HUES64 (cell line): ENCODE measurements around the gene C2orf68. TPM values are rescaled to one million over a fixed set of nuclear protein-coding genes. Genes with fewer than 3 reads are reported as not detected.
"Not testable (repeated sequence)": the region's sequence is repeated elsewhere in the genome, so short reads cannot be mapped to it uniquely, and the experiment has no call there.

ENCODE experiments used
- H3K27ac ChIP-seq: 2 replicates; pipeline ENCODE4 v1.7.0; 2013; ENCODE audit warnings: low read depth, low read length, inconsistent platforms
- H3K27me3 ChIP-seq: 2 replicates; pipeline ENCODE4 v1.6.1; 2013; ENCODE audit warnings: mild to moderate bottlenecking, low read length; ENCODE audit not compliant: insufficient read depth
- H3K36me3 ChIP-seq: 2 replicates; pipeline ENCODE4 v1.6.1; 2013; ENCODE audit warnings: mild to moderate bottlenecking, low read length; ENCODE audit not compliant: insufficient read depth
- H3K4me1 ChIP-seq: 2 replicates; pipeline ENCODE4 v1.6.1; 2013; ENCODE audit warnings: mild to moderate bottlenecking, low read length, moderate library complexity; ENCODE audit not compliant: insufficient read depth
- H3K4me3 ChIP-seq: 2 replicates; pipeline ENCODE4 v1.5.1; 2013; ENCODE audit warnings: mild to moderate bottlenecking, low read length, moderate library complexity
- H3K9ac ChIP-seq: 2 replicates; pipeline ENCODE4 v1.6.1; 2013; ENCODE audit warnings: mild to moderate bottlenecking, low read depth, low read length
- H3K9me3 ChIP-seq: 2 replicates; pipeline ENCODE4 v1.6.1; 2013; ENCODE audit warnings: low read depth, low read length; ENCODE audit not compliant: insufficient read depth
- WGBS: fragments of 150-250, 120-280 bp; methylation state at CpG from one replicate; pipeline ENCODE4 v1.1.7; 2013; ENCODE audit warnings: missing lambda C conversion rate; 5-methylcytosine and 5-hydroxymethylcytosine counted together
- polyA plus RNA-seq, 2 experiments: library from polyadenylated mRNA; stranded (reverse); fragments of 50-300 nt; gene quantifications; one replicate each; pipeline ENCODE4 v1.2.3, GENCODE V29; 2013

C2orf68 gene
- polyA plus RNA-seq (2013, experiment 1 of 2), result 32.0 TPM
- 38.9 TPM for polyA plus RNA-seq (2013, experiment 2 of 2)

DNA sequence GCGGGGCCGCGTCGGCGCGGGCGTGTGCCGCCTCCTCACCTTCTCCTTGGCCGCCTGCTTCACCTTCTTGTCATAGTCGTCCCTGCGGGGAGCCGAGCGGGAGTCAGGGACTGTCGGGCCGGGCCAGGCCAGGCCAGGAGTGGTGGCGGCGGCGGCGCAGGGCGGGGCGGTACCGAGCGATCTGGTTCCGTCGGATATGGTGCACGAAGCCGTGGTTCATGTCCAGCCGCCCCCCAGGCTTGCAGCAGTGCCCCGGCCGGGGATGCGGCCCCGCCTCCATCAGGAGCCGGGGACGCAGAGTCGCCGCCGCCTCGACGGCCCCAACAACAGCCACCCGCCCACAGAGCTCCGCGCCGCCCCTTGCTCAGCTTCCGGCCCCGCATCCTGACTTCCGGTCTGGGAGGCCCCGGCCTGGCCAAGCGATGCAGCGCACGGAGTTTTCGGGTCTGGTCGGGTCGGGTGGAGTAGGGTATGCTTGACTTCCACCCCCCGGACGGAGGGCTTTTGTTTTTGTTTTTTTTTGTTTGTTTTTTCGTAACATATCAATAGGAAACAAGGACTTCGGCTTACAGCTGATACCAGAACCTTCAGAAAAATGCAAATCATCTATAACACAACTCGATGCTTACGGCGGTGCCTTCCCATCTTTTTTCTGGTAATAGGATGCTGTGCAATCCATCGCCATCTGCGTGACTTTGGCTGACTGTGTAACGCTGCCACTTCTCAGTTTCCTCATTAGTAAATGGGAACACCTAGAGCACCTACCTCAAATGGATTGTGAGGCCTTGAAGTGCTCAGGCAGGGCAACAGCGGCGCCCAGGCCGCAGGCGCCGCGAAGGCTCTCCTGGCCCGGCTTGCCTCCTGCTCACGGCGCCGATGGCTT is at the start of gene C2orf68:
Gene C2orf68 (minus strand): TSS at position 362 of the 883 bp plus-strand sequence. CDS start 82 bp downstream, at position 280.
- peaks cover 2% of the 10 kb centered on the region; the same call in 1 of the 2 replicates for H3K4me1 ChIP-seq
- WGBS, result 12% methylated on average over 72 of the region's 73 CpGs
- H3K9ac ChIP-seq, result peak within 1 kb of the TSS; percentile 74
- peak within 1 kb of the TSS; percentile 82 for H3K27ac ChIP-seq
- no peaks in the 10 kb centered on the region for H3K9me3 ChIP-seq
- peak within 1 kb of the TSS; percentile 85 for H3K4me3 ChIP-seq
- H3K36me3 ChIP-seq, result peaks cover 31% of the 10 kb centered on the region
- no peaks in the 10 kb centered on the region for H3K27me3 ChIP-seq

- no peaks in the 10 kb centered on the region for H3K4me1 ChIP-seq
- peaks cover 16% of the 10 kb centered on the region for H3K36me3 ChIP-seq
- no peaks in the 10 kb centered on the region for H3K27me3 ChIP-seq
- no peak overlapping the region for H3K4me3 ChIP-seq
- H3K27ac ChIP-seq, result no peak overlapping the region
- WGBS, result 85% methylated on average over 14 of the region's 14 CpGs
- no peaks in the 10 kb centered on the region for H3K9me3 ChIP-seq
- no peak overlapping the region for H3K9ac ChIP-seq
These were observed 49.4 kb upstream of the C2orf68 start for GRCh38 chr2:85661139-85661858.

DNA sequence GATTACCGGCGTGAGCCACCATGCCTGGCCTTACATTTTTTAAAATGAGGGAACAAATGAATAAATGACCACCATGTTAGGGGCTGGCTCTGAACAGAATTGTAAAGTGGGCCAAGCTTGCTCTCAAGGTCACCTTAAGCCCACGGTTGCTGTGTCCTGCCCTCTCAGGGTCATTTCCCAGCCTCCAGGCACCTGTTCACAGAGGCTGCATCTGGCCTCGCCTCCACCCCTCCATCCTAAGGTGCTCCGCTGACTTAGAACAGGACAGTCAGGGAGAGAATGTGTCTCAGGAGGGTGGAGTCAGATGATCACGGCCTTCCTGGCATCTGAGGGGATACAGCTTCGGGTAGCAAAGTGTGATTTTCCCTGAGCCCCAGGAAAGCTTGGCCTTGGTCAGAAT is 48.9 kb upstream of the C2orf68 start:
- Histone ChIP-seq H3K27ac (no peak overlapping the region), H3K9me3 (no peaks in the 10 kb centered on the region), H3K36me3 (peaks cover 20% of the 10 kb centered on the region), H3K9ac (no peak overlapping the region), H3K27me3 (no peaks in the 10 kb centered on the region), H3K4me3 (no peak overlapping the region), H3K4me1 (no peaks in the 10 kb centered on the region)
- 87% methylated on average over 7 of the region's 7 CpGs for WGBS

GRCh38 chr2:85660301-85660700 is 48.4 kb upstream of the C2orf68 start:
- H3K9ac ChIP-seq, H3K4me1 ChIP-seq, H3K27me3 ChIP-seq, H3K27ac ChIP-seq, H3K4me3 ChIP-seq, H3K9me3 ChIP-seq: not testable (repeated sequence)
- 97% methylated on average over 11 of the region's 11 CpGs for WGBS
- peaks cover 20% of the 10 kb centered on the region for H3K36me3 ChIP-seq

DNA sequence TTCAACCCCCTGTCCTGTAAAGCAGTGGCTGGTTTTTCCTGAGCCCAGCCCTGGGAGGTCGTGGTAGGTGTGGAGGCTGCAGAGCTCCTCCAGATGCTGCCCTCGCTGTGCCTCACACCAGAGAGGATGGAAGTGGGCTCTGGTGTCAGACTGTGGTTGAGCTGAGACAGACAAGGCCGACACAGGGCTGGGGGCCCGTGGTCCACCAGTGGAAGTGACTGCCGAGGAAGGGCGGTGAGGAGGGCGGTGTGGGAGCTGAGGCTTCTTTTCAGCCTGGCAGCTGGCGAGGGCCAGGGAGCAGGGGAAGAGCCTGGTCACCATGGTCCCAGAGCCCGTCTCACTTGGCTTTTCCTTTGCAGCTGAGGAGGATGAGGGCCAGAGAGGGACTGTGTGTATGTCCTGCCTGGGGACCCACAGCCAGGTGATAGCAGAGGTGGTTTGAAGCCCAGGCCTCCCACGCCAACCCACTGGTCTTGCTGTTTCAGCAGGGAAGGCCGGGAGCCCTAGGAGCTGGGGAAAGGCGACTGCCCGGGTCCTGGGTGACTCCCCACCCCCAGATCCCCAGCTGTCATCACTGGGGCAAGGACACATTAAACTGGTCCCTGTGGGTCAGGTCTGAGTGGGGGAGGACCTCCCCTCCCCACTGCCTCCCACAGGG is 47.6 kb upstream of the C2orf68 start:
- H3K27me3 ChIP-seq, result no peaks in the 10 kb centered on the region
- H3K4me3 ChIP-seq, result no peak overlapping the region
- H3K4me1 ChIP-seq, result no peaks in the 10 kb centered on the region
- H3K27ac ChIP-seq, result no peak overlapping the region
- H3K9me3 ChIP-seq, result no peaks in the 10 kb centered on the region
- peaks cover 20% of the 10 kb centered on the region for H3K36me3 ChIP-seq
- no peak overlapping the region for H3K9ac ChIP-seq
- 97% methylated on average over 13 of the region's 13 CpGs for WGBS

GRCh38 chr2:85657399-85657798 is 45.5 kb upstream of the C2orf68 start:
- H3K4me3 ChIP-seq, H3K4me1 ChIP-seq, H3K9ac ChIP-seq, H3K27ac ChIP-seq, H3K9me3 ChIP-seq, H3K27me3 ChIP-seq: not testable (repeated sequence)
- WGBS, result 95% methylated on average over 4 of the region's 4 CpGs
- peaks cover 33% of the 10 kb centered on the region for H3K36me3 ChIP-seq

DNA sequence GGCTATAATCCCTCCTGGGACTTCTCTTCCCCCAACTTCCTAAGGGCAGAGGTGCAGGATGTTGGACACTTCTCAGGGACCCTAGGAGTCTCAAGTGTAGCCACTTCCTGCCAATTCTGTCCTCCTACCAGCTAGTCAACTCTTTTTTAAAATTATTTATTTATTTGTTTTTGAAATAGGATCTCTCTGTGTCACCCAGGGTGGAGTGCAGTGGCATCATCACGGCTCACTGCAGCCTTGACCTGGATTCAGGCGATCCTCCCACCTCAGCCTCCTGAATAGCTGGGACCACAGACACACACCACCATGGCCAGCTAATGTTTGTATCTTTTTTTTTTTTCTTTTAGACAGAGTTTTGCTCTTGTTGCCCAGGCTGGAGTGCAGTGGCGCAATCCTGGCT is 44.6 kb upstream of the C2orf68 start:
- no peak overlapping the region for H3K27ac ChIP-seq
- no peaks in the 10 kb centered on the region for H3K9me3 ChIP-seq
- no peaks in the 10 kb centered on the region for H3K4me1 ChIP-seq
- H3K36me3 ChIP-seq, result peaks cover 40% of the 10 kb centered on the region
- no peaks in the 10 kb centered on the region for H3K27me3 ChIP-seq
- H3K9ac ChIP-seq, result no peak overlapping the region
- H3K4me3 ChIP-seq, result no peak overlapping the region
- WGBS, result 95% methylated on average over 3 of the region's 3 CpGs

DNA sequence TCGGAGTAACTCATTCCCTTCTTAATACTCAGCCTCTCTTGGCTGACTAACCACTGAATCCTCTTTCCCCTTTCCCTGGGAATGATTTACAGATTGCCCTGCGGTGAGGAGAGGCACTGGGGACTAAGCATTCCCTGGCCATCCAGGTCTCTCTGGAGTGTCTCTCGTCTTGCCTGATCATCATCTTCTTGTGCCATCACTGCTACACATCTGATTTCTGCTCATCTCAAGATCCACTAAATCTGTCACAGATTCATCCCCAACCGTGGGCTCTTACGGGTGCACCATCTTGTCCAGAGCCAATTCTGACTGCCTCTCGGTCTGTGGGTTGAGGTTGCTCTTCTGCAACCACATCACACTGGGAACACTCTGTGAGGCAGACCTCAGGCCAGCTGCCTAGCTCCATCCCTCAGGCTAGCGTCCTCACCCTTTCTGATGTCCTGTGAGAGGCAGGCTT is 44.1 kb upstream of the C2orf68 start:
- H3K36me3 ChIP-seq, result peaks cover 45% of the 10 kb centered on the region
- H3K4me1 ChIP-seq, result no peaks in the 10 kb centered on the region
- 94% methylated on average over 7 of the region's 7 CpGs for WGBS
- H3K9ac ChIP-seq, result no peak overlapping the region
- no peak overlapping the region for H3K4me3 ChIP-seq
- H3K27me3 ChIP-seq, result no peaks in the 10 kb centered on the region
- no peak overlapping the region for H3K27ac ChIP-seq
- no peaks in the 10 kb centered on the region for H3K9me3 ChIP-seq

DNA sequence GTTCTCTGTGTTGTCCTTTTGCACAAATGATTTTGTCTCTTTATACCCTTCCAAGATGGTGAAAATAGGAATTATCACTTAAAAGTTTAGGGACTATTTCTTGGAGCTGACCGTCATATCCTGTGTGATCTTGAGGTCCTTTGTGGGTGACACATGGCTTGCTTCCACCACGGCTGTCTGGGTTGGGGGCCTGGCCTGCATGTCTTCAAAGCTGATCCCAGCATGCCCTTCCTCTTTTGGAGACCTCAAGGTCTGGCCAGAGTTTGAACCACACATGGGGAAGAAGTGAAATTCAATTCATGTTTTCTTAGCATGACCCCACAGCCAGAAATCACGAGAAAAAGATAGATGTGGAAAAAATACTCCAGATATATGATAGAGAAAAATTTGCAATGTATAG is 42.1 kb upstream of the C2orf68 start:
- no peaks in the 10 kb centered on the region for H3K4me1 ChIP-seq
- H3K9ac ChIP-seq, result no peak overlapping the region
- WGBS, result 85% methylated on average over 2 of the region's 3 CpGs
- H3K36me3 ChIP-seq, result peaks cover 59% of the 10 kb centered on the region
- H3K27me3 ChIP-seq, result no peaks in the 10 kb centered on the region
- no peak overlapping the region for H3K4me3 ChIP-seq
- no peak overlapping the region for H3K27ac ChIP-seq
- H3K9me3 ChIP-seq, result no peaks in the 10 kb centered on the region

DNA sequence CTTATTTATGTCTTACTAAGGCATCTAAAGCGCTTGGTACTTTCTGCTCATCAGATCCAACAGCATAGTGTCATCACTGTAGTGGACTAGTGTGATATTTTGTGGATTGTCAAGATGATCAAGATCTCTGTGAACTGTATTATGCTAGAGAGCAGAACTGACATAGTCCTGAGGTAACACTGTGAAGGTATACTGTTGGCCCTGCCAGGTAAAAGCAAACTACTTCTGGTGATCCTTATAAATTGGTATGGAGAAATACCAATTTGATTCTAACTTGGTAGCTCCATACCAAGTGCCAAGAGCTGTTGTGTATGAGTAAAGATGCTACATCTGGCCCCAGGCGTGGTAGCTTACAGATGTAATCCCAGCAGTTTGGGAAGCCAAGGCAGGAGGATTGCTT is 40.2 kb upstream of the C2orf68 start:
- WGBS, result 97% methylated on average over 2 of the region's 2 CpGs
- Histone ChIP-seq H3K27me3 (no peaks in the 10 kb centered on the region), H3K4me3 (no peak overlapping the region), H3K9ac (no peak overlapping the region), H3K27ac (no peak overlapping the region), H3K9me3 (no peaks in the 10 kb centered on the region), H3K36me3 (peaks cover 70% of the 10 kb centered on the region), H3K4me1 (no peaks in the 10 kb centered on the region)

DNA sequence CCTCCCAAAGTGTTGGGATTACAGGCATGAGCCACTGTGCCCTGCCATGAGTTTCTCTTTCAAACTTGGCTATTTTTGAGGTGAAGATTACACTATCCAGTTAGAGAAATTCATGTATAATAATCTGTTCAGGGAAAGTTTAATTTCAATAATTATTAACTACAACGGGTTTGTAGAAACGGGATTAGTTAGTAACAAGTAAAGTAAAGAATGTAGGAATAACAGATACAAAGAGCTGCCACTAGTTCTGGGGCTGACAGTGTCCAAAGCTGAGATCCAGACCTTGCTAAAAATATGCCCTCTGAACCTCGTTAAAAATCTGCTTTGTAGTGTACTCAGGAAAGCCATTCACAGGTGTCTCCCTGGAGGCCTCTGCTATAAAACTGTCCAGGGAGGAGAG is 39.2 kb upstream of the C2orf68 start:
- no peak overlapping the region for H3K27ac ChIP-seq
- WGBS, result 95% methylated on average over 3 of the region's 3 CpGs
- no peak overlapping the region for H3K4me3 ChIP-seq
- no peaks in the 10 kb centered on the region for H3K9me3 ChIP-seq
- no peaks in the 10 kb centered on the region for H3K4me1 ChIP-seq
- no peak overlapping the region for H3K9ac ChIP-seq
- no peaks in the 10 kb centered on the region for H3K27me3 ChIP-seq
- H3K36me3 ChIP-seq, result peaks cover 74% of the 10 kb centered on the region
